Stomach (tissue), 4 donors: ENCODE data around the gene ADSS2.

Experiments used
- EP300 ChIP-seq: sonication (generic); formaldehyde crosslinking; IDR thresholded peaks from one replicate; pipeline ENCODE4 v1.6.1; 2017; ENCODE audit warnings: antibody characterized with exemption
- POLR2A ChIP-seq, 4 donors: fragments of 450-650 bp; IDR thresholded peaks; one replicate each; pipeline ENCODE4 v1.6.1; 2016; ENCODE audit warnings: antibody characterized with exemption in 4 of 4, control low read depth in 2 of 4, mild to moderate bottlenecking in 1 of 4, moderate library complexity in 1 of 4
- TF ChIP-seq, protein P1 (sequence below), 7 experiments: fragments of 450-650 bp in 4 of 7; fragments of 200-600 bp in 3 of 7; sonication (generic) in 3 of 7; IDR thresholded peaks; one replicate each; pipeline ENCODE4 v1.5.1; 2016 to 2019; ENCODE audit warnings: antibody characterized with exemption in 7 of 7, control low read depth in 2 of 7, mild to moderate bottlenecking in 1 of 7

DNA sequence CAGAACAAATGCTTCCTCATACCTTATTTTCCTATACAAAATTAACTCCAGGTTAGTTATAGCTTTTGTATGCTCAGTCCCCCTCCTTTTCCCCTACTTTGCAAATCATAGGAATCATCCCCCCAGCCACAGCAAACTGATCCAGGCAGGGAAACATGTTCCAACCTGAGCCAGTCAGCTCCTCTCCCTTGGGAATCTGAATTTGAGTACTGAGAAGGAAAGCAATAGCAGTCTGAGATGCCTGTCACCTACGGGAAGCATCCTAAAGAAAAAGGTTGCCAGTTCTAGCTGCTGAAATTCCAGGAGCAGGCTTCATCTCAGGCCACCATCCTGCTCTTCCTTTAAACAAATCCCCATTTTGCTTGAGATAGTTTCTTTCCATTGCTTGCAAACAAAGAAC, 6.9 kb downstream of the ADSS2 start:
- TF ChIP-seq, protein P1, sequence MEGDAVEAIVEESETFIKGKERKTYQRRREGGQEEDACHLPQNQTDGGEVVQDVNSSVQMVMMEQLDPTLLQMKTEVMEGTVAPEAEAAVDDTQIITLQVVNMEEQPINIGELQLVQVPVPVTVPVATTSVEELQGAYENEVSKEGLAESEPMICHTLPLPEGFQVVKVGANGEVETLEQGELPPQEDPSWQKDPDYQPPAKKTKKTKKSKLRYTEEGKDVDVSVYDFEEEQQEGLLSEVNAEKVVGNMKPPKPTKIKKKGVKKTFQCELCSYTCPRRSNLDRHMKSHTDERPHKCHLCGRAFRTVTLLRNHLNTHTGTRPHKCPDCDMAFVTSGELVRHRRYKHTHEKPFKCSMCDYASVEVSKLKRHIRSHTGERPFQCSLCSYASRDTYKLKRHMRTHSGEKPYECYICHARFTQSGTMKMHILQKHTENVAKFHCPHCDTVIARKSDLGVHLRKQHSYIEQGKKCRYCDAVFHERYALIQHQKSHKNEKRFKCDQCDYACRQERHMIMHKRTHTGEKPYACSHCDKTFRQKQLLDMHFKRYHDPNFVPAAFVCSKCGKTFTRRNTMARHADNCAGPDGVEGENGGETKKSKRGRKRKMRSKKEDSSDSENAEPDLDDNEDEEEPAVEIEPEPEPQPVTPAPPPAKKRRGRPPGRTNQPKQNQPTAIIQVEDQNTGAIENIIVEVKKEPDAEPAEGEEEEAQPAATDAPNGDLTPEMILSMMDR (IDR thresholded peaks at IDR 0.05): no peak
- TF ChIP-seq POLR2A (IDR thresholded peaks at IDR 0.05) (no peak), EP300 (no peak)
